IMR-90 (cell line): ENCODE results near the gene SEPHS1. TPM values are rescaled to one million over a fixed set of nuclear protein-coding genes. Genes with fewer than 3 reads are reported as not detected.

Experiments used
- ATAC-seq: fragments of 200-7000 bp; cut with Tn5 transposase; 2 replicates; pipeline ENCODE4 v1.9.1; 2020; ENCODE audit warnings: low read depth, mild to moderate bottlenecking, moderate library complexity
- BruUV-seq: library from RNA; stranded (reverse); fragments of 400-500 nt; replicated peaks from 2 replicates; lab custom pipeline; 2021; lab: Mats Ljungman, UMichigan
- CTCF ChIA-PET: fragments of 300-600 bp; formaldehyde crosslinking; extraction: SDS; loops from one replicate; lab custom pipeline; 2021; ENCODE audit warnings: antibody characterized with exemption; lab: Yijun Ruan, JAX
- POLR2A ChIA-PET: fragments of 300-600 bp; sonication (Branson Sonifier 250); formaldehyde crosslinking; loops from one replicate; lab custom pipeline; 2022; ENCODE audit warnings: antibody characterized with exemption; ENCODE audit not compliant: unreplicated experiment; lab: Charles Lee
- DNase-seq: peaks from one replicate; pipeline ENCODE4 v3.0.0; 2013
- H2AFZ ChIP-seq: replicated peaks from 2 replicates; pipeline ENCODE3; 2013; ENCODE audit warnings: low read length, mild to moderate bottlenecking; ENCODE audit not compliant: poor library complexity
- H2AK5ac ChIP-seq: 2 replicates; pipeline ENCODE4 v1.6.1; 2013; ENCODE audit warnings: low read depth, low read length, inconsistent platforms
- H2AK9ac ChIP-seq: replicated peaks from 2 replicates; pipeline ENCODE3; 2013; ENCODE audit warnings: mild to moderate bottlenecking, low read depth, low read length, moderate library complexity; ENCODE audit not compliant: poor library complexity
- H2BK120ac ChIP-seq: 2 replicates; pipeline ENCODE4 v1.6.1; 2013; ENCODE audit warnings: low read depth, low read length, inconsistent platforms
- H2BK15ac ChIP-seq: 3 replicates; pipeline ENCODE4 v1.6.1; 2013; ENCODE audit warnings: low read depth, low read length, inconsistent platforms
- H2BK20ac ChIP-seq: 2 replicates; pipeline ENCODE4 v1.6.1; 2013; ENCODE audit warnings: low read depth, mild to moderate bottlenecking, inconsistent platforms, low read length, moderate library complexity
- H2BK5ac ChIP-seq: 2 replicates; pipeline ENCODE4 v1.6.1; 2013; ENCODE audit warnings: mild to moderate bottlenecking, low read depth, low read length, inconsistent platforms; ENCODE audit not compliant: poor library complexity, severe bottlenecking
- H3K14ac ChIP-seq: replicated peaks from 2 replicates; pipeline ENCODE4 v1.6.1; 2013; ENCODE audit warnings: low read depth, low read length, inconsistent platforms
- H3K18ac ChIP-seq: 2 replicates; pipeline ENCODE4 v1.6.1; 2013; ENCODE audit warnings: low read depth, low read length, control low read depth
- H3K23ac ChIP-seq: 2 replicates; pipeline ENCODE4 v1.6.1; 2013; ENCODE audit warnings: low read depth, low read length, inconsistent platforms
- H3K27ac ChIP-seq: 2 replicates; pipeline ENCODE4 v1.5.1; 2013; ENCODE audit warnings: mild to moderate bottlenecking, control low read depth, low read length; ENCODE audit not compliant: insufficient read depth
- H3K27me3 ChIP-seq: 2 replicates; pipeline ENCODE4 v1.6.1; 2013; ENCODE audit warnings: low read length; ENCODE audit not compliant: control insufficient read depth, insufficient read depth
- H3K36me3 ChIP-seq: 2 replicates; pipeline ENCODE4 v1.6.1; 2013; ENCODE audit warnings: low read length, mixed read lengths; ENCODE audit not compliant: control insufficient read depth, insufficient read depth
- H3K4ac ChIP-seq: 2 replicates; pipeline ENCODE4 v1.6.1; 2013; ENCODE audit warnings: low read depth, low read length, inconsistent platforms
- H3K4me1 ChIP-seq: 2 replicates; pipeline ENCODE4 v1.6.1; 2013; ENCODE audit warnings: low read length, mixed read lengths; ENCODE audit not compliant: control insufficient read depth, insufficient read depth
- H3K4me2 ChIP-seq: 2 replicates; pipeline ENCODE4 v1.6.1; 2013; ENCODE audit warnings: low read depth, mild to moderate bottlenecking, control low read depth, low read length, moderate library complexity
- H3K4me3 ChIP-seq: 2 replicates; pipeline ENCODE4 v1.5.1; 2013; ENCODE audit warnings: low read depth, mild to moderate bottlenecking, control low read depth, low read length, moderate library complexity; ENCODE audit not compliant: insufficient read depth
- H3K56ac ChIP-seq: 2 replicates; pipeline ENCODE4 v1.6.1; 2013; ENCODE audit warnings: low read length, inconsistent platforms; ENCODE audit not compliant: insufficient read depth; ENCODE audit errors: extremely low read depth
- H3K79me1 ChIP-seq, 2 experiments: 2 replicates each; pipeline ENCODE4 v1.6.1; 2013; ENCODE audit warnings: low read length in 2 of 2, inconsistent platforms in 1 of 2, low read depth in 1 of 2
- H3K9ac ChIP-seq: 2 replicates; pipeline ENCODE4 v1.6.1; 2013; ENCODE audit warnings: low read depth, low read length, control low read depth
- H3K9me1 ChIP-seq: 2 replicates; pipeline ENCODE4 v1.6.1; 2013; ENCODE audit warnings: low read length, inconsistent platforms; ENCODE audit not compliant: insufficient read depth
- H3K9me3 ChIP-seq: 2 replicates; pipeline ENCODE4 v1.6.1; 2013; ENCODE audit warnings: low read length; ENCODE audit not compliant: control insufficient read depth, insufficient read depth
- H4K20me1 ChIP-seq: 2 replicates; pipeline ENCODE4 v1.6.1; 2013; ENCODE audit warnings: low read length, inconsistent platforms; ENCODE audit not compliant: insufficient read depth
- H4K5ac ChIP-seq: 2 replicates; pipeline ENCODE4 v1.6.1; 2013; ENCODE audit warnings: mild to moderate bottlenecking, low read depth, low read length, control low read depth
- H4K8ac ChIP-seq, 2 experiments: 2 replicates each; pipeline ENCODE4 v1.6.1; 2013; ENCODE audit warnings: low read depth in 2 of 2, low read length in 2 of 2, control low read depth in 1 of 2, inconsistent platforms in 1 of 2
- H4K91ac ChIP-seq: 2 replicates; pipeline ENCODE4 v1.6.1; 2013; ENCODE audit warnings: low read depth, low read length, inconsistent platforms; ENCODE audit not compliant: insufficient read depth
- BHLHE40 ChIP-seq: fragments of 150-350 bp; IDR thresholded peaks from 2 replicates; pipeline ENCODE4 v1.6.1; 2016; ENCODE audit warnings: mild to moderate bottlenecking, low read depth, low read length
- CHD1 ChIP-seq: IDR thresholded peaks from 2 replicates; pipeline ENCODE4 v1.6.1; 2012; ENCODE audit warnings: low read depth, low read length, improper control_type of control experiment
- FOS ChIP-seq: fragments of 150-350 bp; IDR thresholded peaks from 2 replicates; pipeline ENCODE4 v1.6.1; 2016; ENCODE audit warnings: low read depth, low read length
- MAFK ChIP-seq: IDR thresholded peaks from 2 replicates; pipeline ENCODE4 v1.6.1; 2012; ENCODE audit warnings: low read depth, low read length, improper control_type of control experiment
- MAZ ChIP-seq: IDR thresholded peaks from 2 replicates; pipeline ENCODE4 v1.6.1; 2012; ENCODE audit warnings: low read depth, mild to moderate bottlenecking, low read length, improper control_type of control experiment, moderate library complexity, borderline replicate concordance
- MXI1 ChIP-seq: IDR thresholded peaks from 2 replicates; pipeline ENCODE4 v1.6.1; 2012; ENCODE audit warnings: low read depth, mild to moderate bottlenecking, low read length, moderate library complexity, borderline replicate concordance
- NFE2L2 ChIP-seq: fragments of 150-350 bp; IDR thresholded peaks from 2 replicates; pipeline ENCODE4 v1.6.1; 2016; ENCODE audit warnings: low read depth, mild to moderate bottlenecking, low read length
- RAD21 ChIP-seq: IDR thresholded peaks from 2 replicates; pipeline ENCODE4 v1.6.1; 2012; ENCODE audit warnings: low read length, improper control_type of control experiment
- RCOR1 ChIP-seq: IDR thresholded peaks from 2 replicates; pipeline ENCODE4 v1.6.1; 2012; ENCODE audit warnings: mild to moderate bottlenecking, low read length, improper control_type of control experiment; ENCODE audit not compliant: insufficient replicate concordance
- RFX5 ChIP-seq: IDR thresholded peaks from 2 replicates; pipeline ENCODE4 v1.8.0; 2012; ENCODE audit warnings: low read depth, mild to moderate bottlenecking, low read length, moderate library complexity
- USF2 ChIP-seq: fragments of 150-350 bp; IDR thresholded peaks from 2 replicates; pipeline ENCODE4 v1.6.1; 2017; ENCODE audit warnings: mild to moderate bottlenecking, antibody characterized with exemption, low read length, low read depth
- WGBS, 2 experiments: methylation state at CpG; one replicate each; pipeline versions ENCODE4 v1.1.5 to v1.1.7; 2013; ENCODE audit warnings: missing lambda C conversion rate in 2 of 2; ENCODE audit not compliant: insufficient read length in 1 of 2; ENCODE audit errors: extremely low coverage in 2 of 2; 5-methylcytosine and 5-hydroxymethylcytosine counted together
- dilution Hi-C: fragments of 300-500 bp; cut with HindIII; formaldehyde crosslinking; loops from one replicate; pipeline ENCODE4 v1.14.3; 2018; ENCODE audit warnings: low sequenced_read_pairs; ENCODE audit not compliant: unreplicated experiment
- in situ Hi-C: fragments of 300-500 bp; cut with MboI; formaldehyde crosslinking; loops from 3 replicates; pipeline ENCODE4 v1.14.3; 2019; ENCODE audit warnings: low sequenced_read_pairs, inconsistent platforms, mixed read lengths
- intact Hi-C: fragments of 100-400 bp; cut with micrococcal nuclease; formaldehyde crosslinking; loops from 2 replicates; pipeline ENCODE4 v1.10.0; 2022
- polyA plus RNA-seq, 3 experiments: library from polyadenylated mRNA; depleted of rRNA; stranded (reverse); fragments of >200 nt; gene quantifications; 2 replicates each; pipeline ENCODE4 v1.2.3, GENCODE V29; 2012; ENCODE audit warnings: low replicate concordance in 1 of 3
- total RNA-seq: library from RNA; depleted of rRNA; stranded (reverse); fragments of >200 nt; gene quantifications from 2 replicates; pipeline ENCODE4 v1.2.3, GENCODE V29; 2012
- TF ChIP-seq, protein P1 (sequence below): conservative IDR thresholded peaks from 2 replicates; pipeline ENCODE4 v1.5.1; 2012; ENCODE audit warnings: mild to moderate bottlenecking, low read depth, low read length, improper control_type of control experiment
- TF ChIP-seq, protein P2 (sequence below): fragments of 150-350 bp; IDR thresholded peaks from 2 replicates; pipeline ENCODE4 v1.6.1; 2016; ENCODE audit warnings: low read depth, mild to moderate bottlenecking, low read length, moderate library complexity, borderline replicate concordance

SEPHS1 gene
- total and polyA plus RNA-seq, 2 of the 4 experiments (the other 2 are of a cell fraction): 39.4 to 69.4 TPM

DNA sequence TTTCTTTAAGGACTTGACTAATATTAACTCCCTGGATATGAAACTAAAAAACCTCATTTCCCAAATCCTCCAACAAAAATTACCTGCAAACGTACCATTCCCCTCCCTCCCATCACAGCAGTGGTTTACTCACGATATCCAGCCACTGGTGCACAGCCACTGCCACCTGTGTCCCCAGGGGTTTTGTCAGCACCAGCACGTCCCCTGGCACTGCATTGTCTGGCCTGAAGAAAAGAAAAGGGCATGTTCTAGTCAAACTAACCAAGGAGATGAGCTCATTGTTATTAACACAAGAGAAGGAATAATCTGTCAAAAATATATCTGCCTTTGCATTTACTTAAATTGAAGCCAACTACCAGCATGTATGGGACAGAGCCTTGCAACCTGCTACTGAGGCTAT is 18.5 kb downstream of the SEPHS1 start:
- Histone ChIP-seq H3K9me3 (no peaks in the 10 kb centered on the region), H2BK5ac (no peak overlapping the region), H3K4me3 (no peak overlapping the region), H2BK120ac (no peak overlapping the region), H3K18ac (no peak overlapping the region), H3K9me1 (no peaks in the 10 kb centered on the region), H2BK15ac (no peak overlapping the region), H3K27ac (no peak overlapping the region), H3K27me3 (no peaks in the 10 kb centered on the region), H4K20me1 (no peaks in the 10 kb centered on the region), H2BK20ac (no peak overlapping the region), H3K4me2 (no peak overlapping the region), H3K56ac (no peak overlapping the region), H4K5ac (no peak overlapping the region), H4K8ac (no peak overlapping the region), H3K4ac (no peak overlapping the region), H3K14ac (no peak overlapping the region), H2AK5ac (no peak overlapping the region), H3K23ac (no peak overlapping the region), H4K91ac (no peak overlapping the region), H3K79me1 (peaks cover 2 to 13% of the 10 kb centered on the region in 2 experiments; a peak in 1 of 4 replicates), H3K4me1 (no peaks in the 10 kb centered on the region), H3K9ac (no peak overlapping the region), H2AK9ac (no peak overlapping the region), H3K36me3 (peaks cover 46% of the 10 kb centered on the region), H2AFZ (no peak overlapping the region)
- no peak for ATAC-seq
- intact Hi-C loops (no loop called here), in situ Hi-C loops (no loop called here), dilution Hi-C loops (no loop called here)
- 100% methylated on average over 1 of the region's 3 CpGs; no CpG with 5 or more reads in 1 of the 2 experiments for WGBS, 2 experiments
- TF ChIP-seq CHD1: no peak
- TF ChIP-seq RCOR1: no peak
- TF ChIP-seq NFE2L2: no peak
- TF ChIP-seq RAD21: no peak
- no peak for TF ChIP-seq USF2
- TF ChIP-seq, protein P1, sequence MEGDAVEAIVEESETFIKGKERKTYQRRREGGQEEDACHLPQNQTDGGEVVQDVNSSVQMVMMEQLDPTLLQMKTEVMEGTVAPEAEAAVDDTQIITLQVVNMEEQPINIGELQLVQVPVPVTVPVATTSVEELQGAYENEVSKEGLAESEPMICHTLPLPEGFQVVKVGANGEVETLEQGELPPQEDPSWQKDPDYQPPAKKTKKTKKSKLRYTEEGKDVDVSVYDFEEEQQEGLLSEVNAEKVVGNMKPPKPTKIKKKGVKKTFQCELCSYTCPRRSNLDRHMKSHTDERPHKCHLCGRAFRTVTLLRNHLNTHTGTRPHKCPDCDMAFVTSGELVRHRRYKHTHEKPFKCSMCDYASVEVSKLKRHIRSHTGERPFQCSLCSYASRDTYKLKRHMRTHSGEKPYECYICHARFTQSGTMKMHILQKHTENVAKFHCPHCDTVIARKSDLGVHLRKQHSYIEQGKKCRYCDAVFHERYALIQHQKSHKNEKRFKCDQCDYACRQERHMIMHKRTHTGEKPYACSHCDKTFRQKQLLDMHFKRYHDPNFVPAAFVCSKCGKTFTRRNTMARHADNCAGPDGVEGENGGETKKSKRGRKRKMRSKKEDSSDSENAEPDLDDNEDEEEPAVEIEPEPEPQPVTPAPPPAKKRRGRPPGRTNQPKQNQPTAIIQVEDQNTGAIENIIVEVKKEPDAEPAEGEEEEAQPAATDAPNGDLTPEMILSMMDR: no peak
- TF ChIP-seq, protein P2, sequence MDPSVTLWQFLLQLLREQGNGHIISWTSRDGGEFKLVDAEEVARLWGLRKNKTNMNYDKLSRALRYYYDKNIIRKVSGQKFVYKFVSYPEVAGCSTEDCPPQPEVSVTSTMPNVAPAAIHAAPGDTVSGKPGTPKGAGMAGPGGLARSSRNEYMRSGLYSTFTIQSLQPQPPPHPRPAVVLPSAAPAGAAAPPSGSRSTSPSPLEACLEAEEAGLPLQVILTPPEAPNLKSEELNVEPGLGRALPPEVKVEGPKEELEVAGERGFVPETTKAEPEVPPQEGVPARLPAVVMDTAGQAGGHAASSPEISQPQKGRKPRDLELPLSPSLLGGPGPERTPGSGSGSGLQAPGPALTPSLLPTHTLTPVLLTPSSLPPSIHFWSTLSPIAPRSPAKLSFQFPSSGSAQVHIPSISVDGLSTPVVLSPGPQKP: no peak
- no peak for TF ChIP-seq RFX5
- no peak for TF ChIP-seq MAZ
- TF ChIP-seq FOS: no peak
- TF ChIP-seq BHLHE40: no peak
- no peak for TF ChIP-seq MXI1
- no peak for TF ChIP-seq MAFK
- POLR2A ChIA-PET: no interaction called here
- no TSS peak for BruUV-seq
- no peak for DNase-seq
- CTCF ChIA-PET: no interaction called here
